Trophoblast cell (in vitro differentiated cells and primary cell): Measurements from ENCODE around the gene MAP1B. TPM values are rescaled to one million over a fixed set of nuclear protein-coding genes. Genes with fewer than 3 reads are reported as not detected.

Source experiments
- DNase-seq, 2 donors: peaks; one replicate each; pipeline ENCODE4 v3.0.0-alpha.2; 2016
- H2AFZ ChIP-seq: 2 replicates; pipeline ENCODE4 v1.6.1; 2013; ENCODE audit warnings: low read length, moderate library complexity, mild to moderate bottlenecking; ENCODE audit not compliant: insufficient read depth, poor library complexity
- H2AK5ac ChIP-seq: 2 replicates; pipeline ENCODE4 v1.6.1; 2013; ENCODE audit warnings: mild to moderate bottlenecking, low read length
- H2BK120ac ChIP-seq: 2 replicates; pipeline ENCODE4 v1.6.1; 2013; ENCODE audit warnings: low read length, mild to moderate bottlenecking, moderate library complexity; ENCODE audit not compliant: insufficient read depth, poor library complexity
- H2BK12ac ChIP-seq: 2 replicates; pipeline ENCODE4 v1.6.1; 2013; ENCODE audit warnings: mild to moderate bottlenecking, low read length, moderate library complexity
- H2BK5ac ChIP-seq: 2 replicates; pipeline ENCODE4 v1.6.1; 2013; ENCODE audit warnings: low read length, low read depth, moderate library complexity, mild to moderate bottlenecking; ENCODE audit not compliant: poor library complexity
- H3K14ac ChIP-seq: 2 replicates; pipeline ENCODE4 v1.6.1; 2013; ENCODE audit warnings: mild to moderate bottlenecking, low read length
- H3K18ac ChIP-seq: 2 replicates; pipeline ENCODE4 v1.6.1; 2013; ENCODE audit warnings: mild to moderate bottlenecking, low read length
- H3K23ac ChIP-seq: 2 replicates; pipeline ENCODE4 v1.6.1; 2013; ENCODE audit warnings: low read length
- H3K27ac ChIP-seq: 2 replicates; pipeline ENCODE4 v1.5.1; 2013; ENCODE audit warnings: low read depth, mild to moderate bottlenecking, inconsistent platforms, low read length, moderate library complexity
- H3K27me3 ChIP-seq: 2 replicates; pipeline ENCODE4 v1.6.1; 2013; ENCODE audit warnings: inconsistent platforms, mild to moderate bottlenecking, low read length, moderate library complexity; ENCODE audit not compliant: insufficient read depth
- H3K36me3 ChIP-seq, 2 experiments: 1 replicate in 1 of 2; 2 replicates in 1 of 2; pipeline ENCODE4 v1.6.1; 2013; ENCODE audit warnings: low read length in 2 of 2, mild to moderate bottlenecking in 2 of 2, moderate library complexity in 1 of 2; ENCODE audit not compliant: insufficient read depth in 2 of 2, control insufficient read depth in 1 of 2
- H3K4ac ChIP-seq: 2 replicates; pipeline ENCODE4 v1.6.1; 2013; ENCODE audit warnings: low read depth, mild to moderate bottlenecking, low read length, moderate library complexity
- H3K4me1 ChIP-seq, 2 experiments: 1 replicate in 1 of 2; 2 replicates in 1 of 2; pipeline ENCODE4 v1.6.1; 2013; ENCODE audit warnings: low read length in 2 of 2, mild to moderate bottlenecking in 2 of 2, moderate library complexity in 1 of 2; ENCODE audit not compliant: insufficient read depth in 2 of 2, control insufficient read depth in 1 of 2
- H3K4me2 ChIP-seq: 2 replicates; pipeline ENCODE4 v1.6.1; 2013; ENCODE audit warnings: inconsistent platforms, mild to moderate bottlenecking, low read length, moderate library complexity
- H3K4me3 ChIP-seq: 2 replicates; pipeline ENCODE4 v1.5.1; 2013; ENCODE audit warnings: mild to moderate bottlenecking, low read depth, low read length, inconsistent platforms
- H3K79me1 ChIP-seq: one replicate; pipeline ENCODE4 v1.6.1; 2013; ENCODE audit warnings: low read length
- H3K79me2 ChIP-seq: 2 replicates; pipeline ENCODE4 v1.6.1; 2013; ENCODE audit warnings: low read length, mild to moderate bottlenecking; ENCODE audit not compliant: control insufficient read depth, insufficient read depth, poor library complexity
- H3K9ac ChIP-seq: 2 replicates; pipeline ENCODE4 v1.6.1; 2013; ENCODE audit warnings: mild to moderate bottlenecking, low read length
- H3K9me3 ChIP-seq: 2 replicates; pipeline ENCODE4 v1.6.1; 2013; ENCODE audit warnings: low read depth, mild to moderate bottlenecking, control low read depth, inconsistent platforms, low read length; ENCODE audit not compliant: insufficient read depth
- H4K12ac ChIP-seq: 2 replicates; pipeline ENCODE4 v1.6.1; 2013; ENCODE audit warnings: low read depth, mild to moderate bottlenecking, low read length, moderate library complexity
- H4K8ac ChIP-seq: 2 replicates; pipeline ENCODE4 v1.6.1; 2013; ENCODE audit warnings: low read depth, mild to moderate bottlenecking, low read length, moderate library complexity
- H4K91ac ChIP-seq: one replicate; pipeline ENCODE4 v1.6.1; 2013; ENCODE audit warnings: low read depth, mild to moderate bottlenecking, low read length, moderate library complexity
- WGBS: extraction: QIAGEN DNeasy Blood & Tissue Kit; methylation state at CpG from one replicate; pipeline ENCODE4 v1.1.7; 2013; ENCODE audit warnings: missing lambda C conversion rate; ENCODE audit not compliant: insufficient read length, insufficient coverage; ENCODE audit errors: extremely low coverage; 5-methylcytosine and 5-hydroxymethylcytosine counted together
- polyA plus RNA-seq: library from polyadenylated mRNA; stranded (reverse); fragments of 200-250 nt; gene quantifications from 2 replicates; pipeline ENCODE4 v1.2.3, GENCODE V29; 2013

MAP1B gene
- 18.6 and 19.9 TPM in 2 replicates for polyA plus RNA-seq

- Histone ChIP-seq H4K91ac (peak within 1 kb of the TSS; percentile 45), H2BK120ac (no peak within 1 kb of the TSS), H3K14ac (peak within 1 kb of the TSS; percentile 22), H3K4me3 (peak within 1 kb of the TSS; percentile 74), H3K18ac (peak within 1 kb of the TSS; percentile 38), H3K27me3 (no peaks in the 10 kb centered on the region), H4K12ac (peak within 1 kb of the TSS; percentile 67), H3K23ac (no peak within 1 kb of the TSS), H2AK5ac (no peak within 1 kb of the TSS), H3K9me3 (no peaks in the 10 kb centered on the region), H4K8ac (peak within 1 kb of the TSS; percentile 40), H3K36me3 (peaks cover 0 to 4% of the 10 kb centered on the region in 2 experiments), H3K9ac (peak within 1 kb of the TSS; percentile 80), H2BK5ac (no peak within 1 kb of the TSS), H3K79me2 (peaks cover 2% of the 10 kb centered on the region), H3K4ac (peak within 1 kb of the TSS; percentile 24), H3K27ac (no peak within 1 kb of the TSS), H3K4me2 (peak within 1 kb of the TSS; percentile 88), H2AFZ (peak within 1 kb of the TSS; percentile 56), H2BK12ac (no peak within 1 kb of the TSS), H3K4me1 (peaks cover 2 to 4% of the 10 kb centered on the region in 2 experiments), H3K79me1 (peaks cover 6% of the 10 kb centered on the region)
- DNase-seq = peak in 1 of 2 donors; percentile 16
- no CpG with 5 or more reads among the region's 82 CpGs for WGBS
Observed at GRCh38 chr5:72107131-72107900, at the start of gene MAP1B. Gene MAP1B (plus strand): TSS chr5:72107475. CDS start chr5:72107532, 57 bp downstream.

- no CpG with 5 or more reads among the region's 2 CpGs for WGBS
- no peaks in the 10 kb centered on the region for H3K27me3 ChIP-seq
- no peak overlapping the region for H3K18ac ChIP-seq
- H3K27ac ChIP-seq = no peak overlapping the region
- no peaks in the 10 kb centered on the region for H3K79me2 ChIP-seq
- H2BK5ac ChIP-seq = no peak overlapping the region
- no peak overlapping the region for H2AFZ ChIP-seq
- H4K12ac ChIP-seq = no peak overlapping the region
- H3K4ac ChIP-seq = no peak overlapping the region
- no peaks in the 10 kb centered on the region for H3K4me1 ChIP-seq
- no peak overlapping the region for H2AK5ac ChIP-seq
- no peaks in the 10 kb centered on the region for H3K79me1 ChIP-seq
- H3K4me3 ChIP-seq = no peak overlapping the region
- H3K9ac ChIP-seq = no peak overlapping the region
- H3K9me3 ChIP-seq = no peaks in the 10 kb centered on the region
- no peak overlapping the region for H4K8ac ChIP-seq
- H3K4me2 ChIP-seq = no peak overlapping the region
- H2BK120ac ChIP-seq = no peak overlapping the region
- no peak overlapping the region for H2BK12ac ChIP-seq
- no peak for DNase-seq
- H4K91ac ChIP-seq = no peak overlapping the region
- no peak overlapping the region for H3K14ac ChIP-seq
- H3K36me3 ChIP-seq = no peaks in the 10 kb centered on the region
- H3K23ac ChIP-seq = no peak overlapping the region
Observed at GRCh38 chr5:72057816-72058215, 49.5 kb upstream of the MAP1B start.

- Histone ChIP-seq H3K9ac (no peak overlapping the region), H2BK12ac (no peak overlapping the region), H4K12ac (no peak overlapping the region), H3K4me3 (no peak overlapping the region), H3K4me2 (no peak overlapping the region), H3K23ac (no peak overlapping the region), H3K36me3 (no peaks in the 10 kb centered on the region), H3K4me1 (peaks cover 18 to 19% of the 10 kb centered on the region in 2 experiments), H3K18ac (no peak overlapping the region), H3K9me3 (no peaks in the 10 kb centered on the region), H3K27ac (no peak overlapping the region), H2AFZ (no peak overlapping the region), H3K27me3 (no peaks in the 10 kb centered on the region), H2AK5ac (no peak overlapping the region), H4K8ac (no peak overlapping the region), H3K14ac (no peak overlapping the region), H2BK120ac (no peak overlapping the region), H3K4ac (no peak overlapping the region), H3K79me1 (peaks cover 9% of the 10 kb centered on the region), H4K91ac (no peak overlapping the region), H3K79me2 (peaks cover 2% of the 10 kb centered on the region), H2BK5ac (no peak overlapping the region)
- WGBS = no CpG with 5 or more reads among the region's 7 CpGs
- DNase-seq = peak in 1 of 2 donors; percentile 26
Observed at GRCh38 chr5:72063219-72063819, 44.0 kb upstream of the MAP1B start.

- H3K4me3 ChIP-seq = no peak overlapping the region
- no peak overlapping the region for H3K27ac ChIP-seq
- H2AFZ ChIP-seq = no peak overlapping the region
- H4K8ac ChIP-seq = no peak overlapping the region
- DNase-seq = no peak
- WGBS = no CpG with 5 or more reads among the region's 3 CpGs
- H2BK5ac ChIP-seq = no peak overlapping the region
- no peaks in the 10 kb centered on the region for H3K9me3 ChIP-seq
- peaks cover 18 to 19% of the 10 kb centered on the region in 2 experiments for H3K4me1 ChIP-seq
- no peak overlapping the region for H2AK5ac ChIP-seq
- peaks cover 9% of the 10 kb centered on the region for H3K79me1 ChIP-seq
- H3K14ac ChIP-seq = no peak overlapping the region
- no peak overlapping the region for H4K91ac ChIP-seq
- no peaks in the 10 kb centered on the region for H3K36me3 ChIP-seq
- H4K12ac ChIP-seq = no peak overlapping the region
- no peak overlapping the region for H3K9ac ChIP-seq
- no peaks in the 10 kb centered on the region for H3K27me3 ChIP-seq
- H3K23ac ChIP-seq = no peak overlapping the region
- H2BK120ac ChIP-seq = peak overlapping the region; percentile 20
- H3K4ac ChIP-seq = no peak overlapping the region
- no peak overlapping the region for H3K18ac ChIP-seq
- peak overlapping the region; percentile 63 for H2BK12ac ChIP-seq
- peaks cover 2% of the 10 kb centered on the region for H3K79me2 ChIP-seq
- H3K4me2 ChIP-seq = peak overlapping the region; percentile 31
Observed at GRCh38 chr5:72064801-72065570, 42.3 kb upstream of the MAP1B start.
